ENCODE data around the gene ACLY. TPM values are rescaled to one million over a fixed set of nuclear protein-coding genes. Genes with fewer than 3 reads are reported as not detected.

Gene ACLY
- total and polyA plus RNA-seq, 2 of the 13 experiments (the other 11 are each of a cell fraction or from before 2014, with no cell fraction given): 111 to 218 TPM

- TF ChIP-seq ZNF574 (CRISPR knock-in tag; IDR thresholded peaks at IDR 0.05) (peak; percentile 70; the same call in 1 of the 2 replicates), ZNF776 (CRISPR knock-in tag; IDR thresholded peaks at IDR 0.05) (no peak), ZBTB1 (CRISPR knock-in tag; IDR thresholded peaks at IDR 0.05; ENCODE audit: borderline replicate concordance) (no peak), MEF2D (CRISPR knock-in tag; IDR thresholded peaks at IDR 0.05) (no peak; the same call in 1 of the 2 replicates), ZBTB38 (CRISPR knock-in tag; IDR thresholded peaks at IDR 0.05) (peak; percentile 68), ZNF564 (CRISPR knock-in tag; IDR thresholded peaks at IDR 0.05) (no peak), MEIS2 (CRISPR knock-in tag; IDR thresholded peaks at IDR 0.05) (0 out of 2 replicates have a peak, but pooled peaks have one; percentile 35), KDM2A (CRISPR knock-in tag; IDR thresholded peaks at IDR 0.05; ENCODE audit: borderline replicate concordance, low read depth) (peak; percentile 35), IKZF1 (IDR thresholded peaks at IDR 0.05) (no peak), MXD4 (CRISPR knock-in tag; IDR thresholded peaks at IDR 0.05) (no peak; the same call in 1 of the 2 replicates), ARNT (IDR thresholded peaks at IDR 0.05) (no peak), ARID4A (CRISPR knock-in tag; IDR thresholded peaks at IDR 0.05; ENCODE audit: borderline replicate concordance) (peak; percentile 21; the same call in 1 of the 2 replicates), TOPORS (CRISPR knock-in tag; IDR thresholded peaks at IDR 0.05) (no peak), ATF7-NPFF (CRISPR knock-in tag; IDR thresholded peaks at IDR 0.05; ENCODE audit: low read depth) (0 out of 2 replicates have a peak, but pooled peaks have one; percentile 44), ZNF414 (CRISPR knock-in tag; IDR thresholded peaks at IDR 0.05) (peak; percentile 82), ZNF143 (CRISPR knock-in tag; IDR thresholded peaks at IDR 0.05) (peak; percentile 83), TSC22D2 (CRISPR knock-in tag; IDR thresholded peaks at IDR 0.05; ENCODE audit: borderline replicate concordance) (no peak), TEAD3 (CRISPR knock-in tag; optimal IDR thresholded peaks at IDR 0.05; ENCODE audit: borderline replicate concordance) (peak; percentile 63), ERF (CRISPR knock-in tag; IDR thresholded peaks at IDR 0.05) (0 out of 2 replicates have a peak, but pooled peaks have one; percentile 44), EP300 (IDR thresholded peaks at IDR 0.05; ENCODE audit: low read depth in 2 of 2, low read length in 2 of 2) (no peak), EP300 (CRISPR knock-in tag; IDR thresholded peaks at IDR 0.05; ENCODE audit: borderline replicate concordance) (no peak; the same call in 1 of the 2 replicates), NR2F6 (IDR thresholded peaks at IDR 0.05) (no peak), NR2F6 (CRISPR knock-in tag; IDR thresholded peaks at IDR 0.05) (peak; percentile 32; the same call in 1 of the 2 replicates), NFKB2 (CRISPR knock-in tag; IDR thresholded peaks at IDR 0.05; ENCODE audit: borderline replicate concordance) (0 out of 2 replicates have a peak, but pooled peaks have one; percentile 50)
These were observed 47.1 kb upstream of the ACLY start (continued) for GRCh38 chr17:41965694-41966462.

Data from HepG2 (cell line).